NCI-H1417 treated with DMSO at 0.1 percent for 48 hours (cell line): ENCODE data around the gene CNTN3.

ENCODE experiments used
- DNase-seq: peaks from one replicate; lab custom pipeline; 2025; lab: John Stamatoyannopoulos, UW

Gene CNTN3

DNA sequence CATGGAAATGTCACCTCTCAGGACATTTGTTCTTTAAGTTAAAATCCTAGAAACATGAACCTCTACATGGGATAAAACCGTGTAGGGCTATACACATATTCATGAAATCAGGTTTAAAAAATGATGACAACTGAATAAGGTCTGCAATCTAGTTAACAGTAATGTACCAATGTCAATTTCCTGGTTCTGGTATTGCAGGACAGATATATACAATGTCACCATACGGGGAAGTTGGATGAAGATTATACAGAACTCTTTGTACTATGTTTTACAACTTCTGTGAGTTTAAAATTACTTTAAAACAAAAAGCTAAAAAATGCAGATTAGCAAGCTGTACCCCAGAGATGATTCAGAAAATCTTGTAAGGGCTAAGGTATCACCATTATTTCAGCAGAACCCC is 6.7 kb downstream of the CNTN3 start:
- DNase-seq: no peak

DNA sequence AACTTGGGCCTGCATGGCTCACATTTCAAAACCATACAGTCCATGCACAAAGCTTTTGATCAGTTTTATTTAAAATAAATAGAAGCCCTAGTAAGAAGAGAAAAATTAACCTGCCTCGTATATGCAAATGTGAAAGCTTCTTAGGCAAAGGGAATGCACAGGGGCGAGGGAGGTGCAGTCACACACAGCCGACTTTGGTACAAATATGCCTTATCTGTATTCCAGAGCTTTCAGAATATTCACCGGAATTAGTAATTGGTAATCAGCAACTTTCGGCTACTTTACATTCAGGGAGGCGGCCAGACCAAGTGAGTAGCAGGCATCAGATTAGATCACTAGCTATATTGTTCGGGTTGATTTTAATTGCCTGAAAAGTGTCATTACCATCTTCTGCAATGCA is 7.5 kb downstream of the CNTN3 start:
- no peak for DNase-seq

DNA sequence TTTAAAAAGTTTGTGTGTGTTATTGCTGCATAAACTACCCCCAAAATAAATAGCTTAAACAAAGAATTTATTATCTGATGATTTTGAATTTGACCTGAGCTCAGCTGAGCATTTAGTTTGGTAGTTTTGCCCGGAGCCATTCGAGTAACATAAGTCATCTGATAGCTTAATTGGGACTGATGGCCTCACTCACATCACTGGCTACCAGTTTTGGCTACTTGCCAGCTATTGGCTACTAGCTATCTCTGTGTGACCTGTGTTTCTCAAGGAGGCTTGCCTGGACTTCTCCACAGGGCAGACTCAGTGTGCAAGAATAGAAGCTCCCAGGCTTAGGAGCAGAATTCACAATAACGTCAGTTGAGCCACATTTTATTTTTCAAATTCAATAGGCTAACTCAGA is 9.0 kb downstream of the CNTN3 start:
- no peak for DNase-seq

DNA sequence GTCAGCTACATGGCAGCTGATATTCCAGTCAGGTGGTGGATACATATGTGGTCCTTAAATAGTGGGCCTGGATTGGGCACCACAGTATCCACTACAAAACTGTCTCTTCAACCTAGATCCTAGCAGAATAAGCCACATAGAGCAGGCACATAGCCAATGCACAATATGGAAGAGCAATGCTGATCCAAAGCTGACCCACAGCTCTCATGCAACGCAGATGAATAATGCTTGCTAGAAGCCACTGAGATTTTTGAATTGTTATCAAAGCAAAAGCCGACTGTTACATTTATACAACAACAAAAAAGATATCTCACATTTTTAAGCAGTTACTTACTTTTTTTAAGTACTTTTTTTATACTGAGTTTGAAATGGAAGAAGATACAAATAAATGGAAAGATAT is 11.2 kb downstream of the CNTN3 start:
- no peak for DNase-seq

GRCh38 chr3:74602471-74602870 is 12.0 kb downstream of the CNTN3 start:
- DNase-seq: no peak

DNA sequence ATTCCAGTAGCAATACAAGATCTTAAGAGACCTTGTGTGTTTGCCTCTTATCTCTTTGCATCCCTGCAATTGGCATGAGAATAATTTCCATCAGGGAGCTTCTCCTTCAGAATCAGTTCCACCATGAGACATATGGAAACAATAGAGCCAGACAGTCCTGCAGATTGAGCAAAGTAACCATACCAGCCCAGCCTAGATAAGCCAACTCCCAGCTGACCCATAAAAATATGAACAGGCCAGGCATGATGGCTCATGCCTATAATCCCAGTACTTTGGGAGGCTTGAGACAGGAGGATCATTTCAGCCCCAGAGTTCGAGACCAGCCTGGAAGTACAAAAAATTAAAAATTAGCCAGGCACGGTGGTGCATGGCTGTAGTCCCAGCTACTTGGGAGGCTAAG is 12.7 kb downstream of the CNTN3 start:
- no peak for DNase-seq

- no peak for DNase-seq
These were observed 14.9 kb downstream of the CNTN3 start for GRCh38 chr3:74599564-74599963.

- no peak for DNase-seq
These were observed 21.3 kb downstream of the CNTN3 start for GRCh38 chr3:74593152-74593551.

DNA sequence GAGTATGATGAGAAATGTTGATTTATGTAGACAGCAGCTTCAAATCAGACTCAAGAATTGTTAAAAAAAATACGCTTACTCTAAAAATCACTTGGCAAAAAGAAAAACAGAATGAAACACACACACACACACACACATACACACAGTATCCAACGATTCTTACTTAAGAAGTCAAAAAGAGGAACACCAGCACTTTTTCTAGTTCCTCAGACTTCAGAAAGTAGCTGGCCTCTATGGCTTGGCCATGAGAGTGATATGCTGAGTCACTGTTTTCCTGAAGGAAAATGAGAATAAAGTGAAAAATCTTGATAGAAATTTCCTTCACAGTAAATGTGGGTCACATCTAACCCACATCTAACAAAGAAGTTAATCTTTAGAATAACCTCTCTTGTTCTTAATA is 22.1 kb downstream of the CNTN3 start:
- DNase-seq: no peak

GRCh38 chr3:74591946-74592345 is 22.5 kb downstream of the CNTN3 start:
- no peak for DNase-seq

DNA sequence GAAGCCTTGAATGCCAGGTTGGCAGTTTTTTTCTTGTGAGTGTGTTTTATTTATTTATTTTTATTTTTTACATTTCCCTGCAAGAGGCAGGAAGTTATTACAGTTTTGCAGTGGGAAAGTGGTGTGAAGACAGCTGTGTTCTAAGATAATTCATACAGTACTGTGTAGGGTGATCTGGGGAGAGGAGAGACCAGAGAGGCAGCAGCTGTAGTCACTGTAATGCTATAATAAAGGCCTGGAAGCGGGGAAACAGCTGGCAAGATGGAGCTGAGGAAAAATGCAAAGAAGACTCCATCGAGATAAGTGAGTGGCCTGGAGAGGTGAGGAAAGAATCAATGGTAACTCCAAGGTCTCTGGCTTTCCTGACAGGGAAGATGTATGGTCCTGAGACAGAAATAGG is 23.1 kb downstream of the CNTN3 start:
- no peak for DNase-seq

DNA sequence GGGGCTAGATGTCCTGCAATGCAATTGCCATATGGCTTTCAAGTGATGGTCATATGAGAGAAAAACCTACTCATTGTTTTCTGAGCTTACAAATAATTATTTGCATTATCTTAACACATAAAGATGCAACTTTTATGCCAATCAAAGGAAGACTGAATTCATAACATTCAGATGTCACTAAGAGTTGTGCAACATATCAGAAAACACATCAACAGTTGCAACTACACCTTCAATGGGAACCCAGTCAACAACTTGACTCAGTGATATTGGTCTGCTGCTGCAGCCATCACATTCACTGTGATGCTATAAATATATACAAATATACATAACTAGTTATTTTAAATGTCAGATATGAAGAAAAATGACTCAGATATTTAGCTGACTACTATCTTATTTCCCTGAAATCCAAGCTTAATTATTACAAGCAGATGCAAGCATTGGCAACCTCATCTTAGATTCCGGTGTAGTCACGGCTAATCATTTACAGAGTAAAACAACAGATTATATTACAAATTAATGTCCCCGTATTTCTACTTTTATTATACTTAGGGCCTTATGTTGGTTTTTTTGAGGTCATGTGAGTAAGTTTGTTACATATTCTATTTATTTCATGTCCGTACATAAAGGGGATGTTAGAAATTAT is 23.7 kb downstream of the CNTN3 start:
- no peak for DNase-seq

DNA sequence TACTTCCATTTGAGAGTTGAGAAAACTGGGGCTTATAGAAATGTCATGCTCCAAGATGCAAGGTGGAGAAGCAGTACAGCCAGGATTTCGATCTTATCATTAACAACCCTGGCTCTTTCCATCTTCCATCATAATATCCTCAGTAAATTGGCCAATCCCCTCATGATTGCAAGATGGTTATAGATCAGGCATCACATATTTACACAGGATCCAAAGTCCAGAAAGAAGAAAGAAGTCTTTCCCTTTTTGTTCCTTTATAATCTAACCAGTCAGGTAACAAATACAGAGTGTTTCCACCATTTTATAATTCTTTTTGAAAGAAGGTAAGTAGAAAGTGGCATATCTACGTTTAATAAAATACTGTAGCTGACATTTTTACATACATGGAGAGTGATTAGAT is 29.7 kb downstream of the CNTN3 start:
- DNase-seq: no peak

- DNase-seq: no peak
These were observed 31.5 kb downstream of the CNTN3 start for GRCh38 chr3:74582982-74583381.

- DNase-seq: no peak
These were observed 38.6 kb downstream of the CNTN3 start for GRCh38 chr3:74575857-74576256.

DNA sequence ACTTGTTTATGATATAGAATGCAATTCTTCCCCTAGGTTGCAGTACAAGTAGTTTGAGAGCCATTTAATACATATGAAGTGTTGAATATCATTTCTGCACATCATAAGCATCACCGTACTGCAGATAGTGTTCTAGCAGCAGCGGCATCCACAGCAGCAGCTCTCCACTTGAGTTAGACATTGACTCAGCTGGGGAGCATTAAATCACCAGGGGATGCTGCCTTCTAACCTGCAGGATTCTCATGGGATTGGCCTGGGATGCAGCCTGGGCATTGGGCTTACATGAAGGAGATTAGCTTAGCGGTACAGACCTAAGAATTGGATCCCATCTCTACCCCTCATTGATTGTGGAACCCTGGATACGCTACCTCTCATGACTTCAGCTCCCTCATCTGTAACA is 43.3 kb downstream of the CNTN3 start:
- DNase-seq: no peak
